Kidney (tissue), 14 donors: ENCODE measurements around the gene ELK3. TPM values are rescaled to one million over a fixed set of nuclear protein-coding genes. Genes with fewer than 3 reads are reported as not detected.

ENCODE experiments used
- DNase-seq, 5 donors: peaks; one replicate each; pipeline ENCODE4 v3.0.0-alpha.2; 2013 to 2020
- FAIRE-seq: peaks from 2 replicates; lab custom pipeline; 2012; peaks lifted over from hg19 to GRCh38; lab: Jason Lieb, UNC
- H3K27ac ChIP-seq, 2 donors: one replicate each; pipeline ENCODE4 v1.7.0; 2013; ENCODE audit warnings: low read depth in 2 of 2, low read length in 2 of 2, inconsistent platforms in 1 of 2
- H3K27me3 ChIP-seq: one replicate; pipeline ENCODE4 v1.7.1; 2013; ENCODE audit warnings: low read length, inconsistent platforms; ENCODE audit not compliant: control insufficient read depth, insufficient read depth
- H3K36me3 ChIP-seq, 3 donors: one replicate each; pipeline versions ENCODE4 v1.7.0 to v1.7.1; 2013; ENCODE audit warnings: low read length in 3 of 3, control low read depth in 1 of 3, inconsistent platforms in 1 of 3; ENCODE audit not compliant: insufficient read depth in 3 of 3, control insufficient read depth in 2 of 3
- H3K4me1 ChIP-seq, 3 donors: one replicate each; pipeline versions ENCODE4 v1.7.0 to v1.7.1; 2013; ENCODE audit warnings: low read length in 3 of 3, inconsistent platforms in 1 of 3, low read depth in 1 of 3; ENCODE audit not compliant: control insufficient read depth in 2 of 3, insufficient read depth in 2 of 3
- H3K4me3 ChIP-seq, 3 donors: one replicate each; pipeline versions ENCODE4 v1.7.0 to v1.8.1; 2013; ENCODE audit warnings: low read length in 3 of 3, control low read depth in 1 of 3, inconsistent platforms in 1 of 3
- H3K9ac ChIP-seq, 3 donors: one replicate each; pipeline versions ENCODE4 v1.7.0 to v1.7.1; 2013; ENCODE audit warnings: low read length in 3 of 3, control low read depth in 1 of 3, inconsistent platforms in 1 of 3
- H3K9me3 ChIP-seq, 3 donors: one replicate each; pipeline versions ENCODE4 v1.7.0 to v1.7.1; 2013; ENCODE audit warnings: low read length in 3 of 3, control low read depth in 1 of 3, inconsistent platforms in 1 of 3; ENCODE audit not compliant: control insufficient read depth in 2 of 3, insufficient read depth in 1 of 3
- intact Hi-C: fragments of 100-400 bp; cut with DNase I; formaldehyde crosslinking; loops from one replicate; pipeline ENCODE4 v1.11.1; 2022
- polyA plus RNA-seq: library from polyadenylated mRNA; stranded (reverse); fragments of 350-450 nt; fragmentation: Illumina TruSeq; extraction: RNeasy Lipid Tissue Mini Kit (QIAGEN cat#74804); gene quantifications from one replicate; pipeline ENCODE4 v1.2.3, GENCODE V29; 2014; ENCODE audit warnings: low read depth, low replicate concordance; ENCODE audit not compliant: insufficient read depth
- total RNA-seq: library from RNA; stranded (reverse); fragmentation: NEBNext Ultra II Directional; extraction: Animal tissue kit (Norgen Biotek cat#: 25700); gene quantifications from one replicate; pipeline ENCODE4 v1.2.1, GENCODE V29; 2021
- TF ChIP-seq, protein P1 (sequence below): IDR thresholded peaks from 3 replicates; pipeline ENCODE4 v1.5.1; 2012; ENCODE audit warnings: mild to moderate bottlenecking, moderate library complexity, borderline replicate concordance; ENCODE audit not compliant: insufficient read depth; ENCODE audit errors: extremely low read depth
- donor health status: control.
- donor health status: control.
- donor health status: control.
- donor health status: control.
- donor health status: control.
- donor health status: DM: yes; HTN: yes; CAD: no.
- donor health status: Normal renal cell carcinoma (clear cell type).

The ELK3 gene
- total and polyA plus RNA-seq, 2 donors from 2014 or later: 10.5 to 59.5 TPM

- Histone ChIP-seq H3K9ac (no peak overlapping the region), H3K4me1 (peaks cover 0 to 12% (median 0%) of the 10 kb centered on the region in 3 donors), H3K36me3 (peaks cover 0 to 3% (median 0%) of the 10 kb centered on the region in 3 donors), H3K9me3 (no peaks in the 10 kb centered on the region), H3K27ac (no peak overlapping the region), H3K27me3 (no peaks in the 10 kb centered on the region), H3K4me3 (no peak overlapping the region)
- no peak for DNase-seq
- no peak for FAIRE-seq
- intact Hi-C loops: loop anchor here (10.0 kb wide), 1 partner anchor 168 kb away; the partner anchor contains the start of gene CDK17
- TF ChIP-seq, protein P1, sequence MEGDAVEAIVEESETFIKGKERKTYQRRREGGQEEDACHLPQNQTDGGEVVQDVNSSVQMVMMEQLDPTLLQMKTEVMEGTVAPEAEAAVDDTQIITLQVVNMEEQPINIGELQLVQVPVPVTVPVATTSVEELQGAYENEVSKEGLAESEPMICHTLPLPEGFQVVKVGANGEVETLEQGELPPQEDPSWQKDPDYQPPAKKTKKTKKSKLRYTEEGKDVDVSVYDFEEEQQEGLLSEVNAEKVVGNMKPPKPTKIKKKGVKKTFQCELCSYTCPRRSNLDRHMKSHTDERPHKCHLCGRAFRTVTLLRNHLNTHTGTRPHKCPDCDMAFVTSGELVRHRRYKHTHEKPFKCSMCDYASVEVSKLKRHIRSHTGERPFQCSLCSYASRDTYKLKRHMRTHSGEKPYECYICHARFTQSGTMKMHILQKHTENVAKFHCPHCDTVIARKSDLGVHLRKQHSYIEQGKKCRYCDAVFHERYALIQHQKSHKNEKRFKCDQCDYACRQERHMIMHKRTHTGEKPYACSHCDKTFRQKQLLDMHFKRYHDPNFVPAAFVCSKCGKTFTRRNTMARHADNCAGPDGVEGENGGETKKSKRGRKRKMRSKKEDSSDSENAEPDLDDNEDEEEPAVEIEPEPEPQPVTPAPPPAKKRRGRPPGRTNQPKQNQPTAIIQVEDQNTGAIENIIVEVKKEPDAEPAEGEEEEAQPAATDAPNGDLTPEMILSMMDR: no peak
Measured at GRCh38 chr12:96236221-96236822, 42.1 kb downstream of the ELK3 start.

- TF ChIP-seq, protein P1: no peak
- Histone ChIP-seq H3K36me3 (peaks cover 0 to 3% (median 0%) of the 10 kb centered on the region in 3 donors), H3K4me1 (peaks cover 0 to 12% (median 0%) of the 10 kb centered on the region in 3 donors), H3K9me3 (no peaks in the 10 kb centered on the region), H3K27me3 (no peaks in the 10 kb centered on the region), H3K4me3 (no peak overlapping the region), H3K27ac (peak overlapping the region in 1 of 2 donors; percentile 36), H3K9ac (no peak overlapping the region)
- FAIRE-seq (no peak), DNase-seq (no peak)
- intact Hi-C loops: loop anchor here (10.0 kb wide), 1 partner anchor 168 kb away; the partner anchor contains the start of gene CDK17
Measured at GRCh38 chr12:96237035-96237434, 42.9 kb downstream of the ELK3 start.

- TF ChIP-seq, protein P1: no peak
- H3K9ac ChIP-seq: no peak overlapping the region
- H3K9me3 ChIP-seq: no peaks in the 10 kb centered on the region
- peak overlapping the region; percentile 13 to 40 for H3K27ac ChIP-seq
- FAIRE-seq: no peak
- intact Hi-C loops: loop anchor here (10.0 kb wide), 1 partner anchor 167 kb away; the partner anchor contains the start of gene CDK17
- no peaks in the 10 kb centered on the region for H3K27me3 ChIP-seq
- H3K4me3 ChIP-seq: no peak overlapping the region
- peaks cover 0 to 3% (median 0%) of the 10 kb centered on the region in 3 donors for H3K36me3 ChIP-seq
- DNase-seq: no peak
- H3K4me1 ChIP-seq: peaks cover 0 to 13% (median 0%) of the 10 kb centered on the region in 3 donors
Measured at GRCh38 chr12:96237465-96238077, 43.4 kb downstream of the ELK3 start.
